Measurements from ENCODE around the gene ZNF414. TPM values are rescaled to one million over a fixed set of nuclear protein-coding genes. Genes with fewer than 3 reads are reported as not detected.
"Not testable (repeated sequence)": the region's sequence is repeated elsewhere in the genome, so short reads cannot be mapped to it uniquely, and the experiment has no call there.

ZNF414 gene
- total RNA-seq (2014; rRNA removed; shearing (Covaris generic)) = 5.7 and 6.8 TPM in 2 replicates

GRCh38 chr19:8513687-8514504 lies at the start of gene ZNF414:
ZNF414 (minus strand) TSS chr19:8514167; CDS start chr19:8514046, 121 bp downstream.
- DNase-seq (ENCODE audit: low read depth) = peak; percentile 97

- DNase-seq (ENCODE audit: low read depth) = no peak
Observed at GRCh38 chr19:8561075-8561764, 47.3 kb upstream of the ZNF414 start.

GRCh38 chr19:8558325-8558724 lies 44.4 kb upstream of the ZNF414 start:
- no peak for DNase-seq (ENCODE audit: low read depth)

GRCh38 chr19:8557642-8558238 lies 43.8 kb upstream of the ZNF414 start:
- DNase-seq (ENCODE audit: low read depth) = no peak

GRCh38 chr19:8553729-8554128 lies 39.8 kb upstream of the ZNF414 start:
- not testable (repeated sequence) for DNase-seq (ENCODE audit: low read depth)

- DNase-seq (ENCODE audit: low read depth) = peak; percentile 56
Observed at GRCh38 chr19:8552810-8553209, 38.8 kb upstream of the ZNF414 start.

- DNase-seq (ENCODE audit: low read depth) = no peak
Observed at GRCh38 chr19:8550070-8550469, 36.1 kb upstream of the ZNF414 start.

GRCh38 chr19:8545743-8546142 lies 31.8 kb upstream of the ZNF414 start:
- no peak for DNase-seq (ENCODE audit: low read depth)

GRCh38 chr19:8544168-8544567 lies 30.2 kb upstream of the ZNF414 start:
- DNase-seq (ENCODE audit: low read depth) = no peak

GRCh38 chr19:8539621-8540149 lies 25.7 kb upstream of the ZNF414 start:
- no peak for DNase-seq (ENCODE audit: low read depth)

- no peak for DNase-seq (ENCODE audit: low read depth)
Observed at GRCh38 chr19:8537099-8537498, 23.1 kb upstream of the ZNF414 start.

- DNase-seq (ENCODE audit: low read depth) = no peak
Observed at GRCh38 chr19:8536282-8536681, 22.3 kb upstream of the ZNF414 start.

GRCh38 chr19:8532225-8532624 lies 18.3 kb upstream of the ZNF414 start:
- DNase-seq (ENCODE audit: low read depth) = no peak

- DNase-seq (ENCODE audit: low read depth) = no peak
Observed at GRCh38 chr19:8531470-8531869, 17.5 kb upstream of the ZNF414 start.

GRCh38 chr19:8530061-8530679 lies 16.2 kb upstream of the ZNF414 start:
- DNase-seq (ENCODE audit: low read depth) = no peak

- no peak for DNase-seq (ENCODE audit: low read depth)
Observed at GRCh38 chr19:8529369-8530006, 15.5 kb upstream of the ZNF414 start.

GRCh38 chr19:8528500-8528899 lies 14.5 kb upstream of the ZNF414 start:
- DNase-seq (ENCODE audit: low read depth) = no peak

- peak; percentile 96 for DNase-seq (ENCODE audit: low read depth)
Observed at GRCh38 chr19:8526345-8527091, 12.6 kb upstream of the ZNF414 start.

GRCh38 chr19:8525401-8525684 lies 11.4 kb upstream of the ZNF414 start:
- DNase-seq (ENCODE audit: low read depth) = no peak

- DNase-seq (ENCODE audit: low read depth) = no peak
Observed at GRCh38 chr19:8519388-8519787, 5.4 kb upstream of the ZNF414 start.

- DNase-seq (ENCODE audit: low read depth) = no peak
Observed at GRCh38 chr19:8518536-8518935, 4.6 kb upstream of the ZNF414 start.

Measured in Daoy (cell line).